ENCODE results near the gene GLB1L3.
A peak's percentile ranks its signal among the peaks of the same experiment; 100 is the strongest.

Gene GLB1L3

GRCh38 chr11:134275534-134276395 is at the start of gene GLB1L3:
Gene GLB1L3 (plus strand): TSS chr11:134276379. CDS start chr11:134276741, 362 bp downstream.
- DNase-seq: peak; percentile 19 to 46

GRCh38 chr11:134226806-134227325 is 49.3 kb upstream of the GLB1L3 start:
- no peak for DNase-seq

GRCh38 chr11:134228625-134229024 is 47.6 kb upstream of the GLB1L3 start:
- no peak for DNase-seq

GRCh38 chr11:134229126-134229790 is 46.9 kb upstream of the GLB1L3 start:
- DNase-seq: no peak

- DNase-seq: no peak
These were observed 45.8 kb upstream of the GLB1L3 start for GRCh38 chr11:134230339-134230738.

GRCh38 chr11:134231958-134232659 is 44.1 kb upstream of the GLB1L3 start:
- DNase-seq: no peak

DNA sequence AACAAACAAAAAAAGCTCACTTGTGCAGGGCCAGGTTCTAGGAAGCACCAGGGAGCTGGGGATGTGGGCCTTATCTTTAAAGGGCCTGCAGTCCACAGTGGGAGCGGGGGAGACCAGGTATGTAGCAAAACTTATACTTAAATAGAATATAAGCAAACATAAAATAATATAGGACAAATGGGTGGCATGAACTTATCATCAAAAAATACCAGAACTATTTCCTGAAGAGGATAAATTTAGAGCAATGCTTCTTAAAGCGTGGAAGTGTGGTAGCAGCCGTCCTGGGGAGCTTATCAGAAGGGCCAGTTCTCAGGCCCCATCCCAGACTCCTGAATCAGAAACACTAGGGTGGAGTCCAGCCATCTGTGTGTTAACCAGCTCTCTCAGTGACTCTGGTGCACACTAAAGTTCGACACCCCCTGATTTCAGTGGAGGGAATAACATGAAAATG is 42.4 kb upstream of the GLB1L3 start:
- no peak for DNase-seq

DNA sequence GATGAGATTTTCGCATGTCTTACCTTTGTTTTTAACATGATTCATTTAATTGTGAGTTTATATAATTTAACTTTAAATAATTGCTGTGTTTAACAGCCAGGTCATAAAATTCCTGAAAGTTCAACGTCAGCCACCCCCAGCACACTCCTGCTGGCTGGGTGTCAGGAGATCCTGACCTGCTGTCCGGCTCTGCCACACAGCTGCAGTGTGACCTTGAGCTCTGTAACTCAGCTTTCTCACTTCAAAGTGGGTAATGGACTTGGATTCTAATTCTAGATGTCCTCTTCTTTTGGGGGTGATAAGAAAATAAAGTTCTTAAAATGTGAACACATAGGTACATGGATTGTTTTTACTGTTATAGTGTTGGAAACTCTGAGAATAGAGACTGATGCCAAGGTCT is 40.8 kb upstream of the GLB1L3 start:
- no peak for DNase-seq

GRCh38 chr11:134236834-134237556 is 39.2 kb upstream of the GLB1L3 start:
- DNase-seq: no peak

- no peak for DNase-seq
These were observed 38.6 kb upstream of the GLB1L3 start for GRCh38 chr11:134237557-134237922.

GRCh38 chr11:134238956-134239355 is 37.2 kb upstream of the GLB1L3 start:
- no peak for DNase-seq

GRCh38 chr11:134240592-134240991 is 35.6 kb upstream of the GLB1L3 start:
- no peak for DNase-seq

DNA sequence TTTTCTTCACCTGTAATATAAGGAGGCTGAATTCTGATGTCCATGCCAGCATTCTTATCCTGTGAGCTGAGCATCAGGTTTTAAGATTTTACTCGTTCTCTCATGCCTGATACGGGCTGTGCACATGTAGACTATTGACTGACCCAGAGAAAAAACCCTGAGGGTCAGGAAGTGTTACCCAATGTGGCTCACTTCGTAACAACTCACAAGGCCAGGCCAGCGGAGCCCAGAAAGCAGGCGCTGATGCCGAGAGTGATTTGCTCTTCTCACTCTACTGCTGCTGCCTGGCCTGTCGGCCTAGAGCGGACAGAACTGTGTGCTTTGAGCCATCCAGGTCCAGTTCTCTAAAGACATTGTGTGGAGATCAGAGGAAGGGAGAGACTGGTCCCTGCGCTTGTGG is 33.8 kb upstream of the GLB1L3 start:
- no peak for DNase-seq

- no peak for DNase-seq
These were observed 32.3 kb upstream of the GLB1L3 start for GRCh38 chr11:134243913-134244312.

DNA sequence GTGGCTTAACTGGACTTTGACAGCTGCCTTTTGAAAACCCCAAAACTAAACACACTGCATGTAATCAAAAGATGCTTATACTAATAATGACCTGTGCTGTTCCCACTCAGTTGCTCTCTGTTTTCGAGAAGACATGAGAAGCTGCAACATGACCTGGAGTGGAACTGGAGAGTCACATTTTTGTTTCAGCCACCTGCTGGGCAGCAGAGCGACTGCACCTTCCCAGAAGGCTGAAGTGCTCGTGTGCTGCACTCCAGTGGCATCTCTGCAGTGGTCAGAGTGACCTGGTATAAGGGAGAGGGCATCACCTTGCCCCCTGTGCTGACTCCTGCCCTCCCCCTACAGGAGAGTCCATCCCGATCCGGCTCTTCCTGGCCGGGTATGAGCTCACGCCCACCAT is 31.6 kb upstream of the GLB1L3 start:
- no peak for DNase-seq

DNA sequence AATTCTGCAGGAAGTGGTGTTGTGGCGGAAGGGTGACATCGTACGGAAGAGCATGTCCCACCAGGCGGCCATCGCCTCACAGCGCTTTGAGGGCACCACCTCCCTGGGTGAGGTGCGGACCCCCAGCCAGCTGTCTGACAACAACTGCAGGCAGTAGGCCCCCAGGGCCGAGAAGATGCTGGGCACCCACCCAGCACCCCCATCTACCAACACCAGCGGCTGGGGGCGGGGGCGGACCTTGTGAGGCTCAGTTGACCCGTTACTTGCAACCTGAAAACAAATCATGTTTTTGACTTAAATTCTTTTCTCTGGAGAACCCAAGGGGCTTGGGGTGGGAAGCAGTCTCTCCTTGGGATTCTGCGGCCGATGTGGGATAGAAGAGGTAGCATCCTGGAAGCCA is 30.7 kb upstream of the GLB1L3 start:
- DNase-seq: no peak

DNA sequence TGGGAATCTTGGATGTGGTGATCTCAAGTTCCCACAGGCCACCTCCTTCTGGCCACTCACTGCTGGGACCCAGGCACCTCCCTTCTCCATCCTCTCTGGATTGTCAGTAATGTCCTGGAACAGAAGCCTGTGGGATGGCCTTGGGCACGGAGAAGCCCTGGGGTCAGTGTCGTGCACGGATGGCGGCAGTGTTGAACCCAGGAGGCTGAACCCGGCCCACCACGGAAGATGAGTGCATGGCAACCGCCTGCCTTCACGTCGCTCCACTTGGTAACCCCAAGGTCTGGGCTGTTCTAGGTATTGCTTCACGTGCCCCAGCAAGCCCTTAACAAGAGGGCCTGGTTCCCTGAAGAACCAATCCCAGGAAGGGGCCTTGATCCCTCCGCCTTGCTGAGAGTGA is 30.1 kb upstream of the GLB1L3 start:
- DNase-seq: no peak

GRCh38 chr11:134246678-134247077 is 29.5 kb upstream of the GLB1L3 start:
- no peak for DNase-seq

DNA sequence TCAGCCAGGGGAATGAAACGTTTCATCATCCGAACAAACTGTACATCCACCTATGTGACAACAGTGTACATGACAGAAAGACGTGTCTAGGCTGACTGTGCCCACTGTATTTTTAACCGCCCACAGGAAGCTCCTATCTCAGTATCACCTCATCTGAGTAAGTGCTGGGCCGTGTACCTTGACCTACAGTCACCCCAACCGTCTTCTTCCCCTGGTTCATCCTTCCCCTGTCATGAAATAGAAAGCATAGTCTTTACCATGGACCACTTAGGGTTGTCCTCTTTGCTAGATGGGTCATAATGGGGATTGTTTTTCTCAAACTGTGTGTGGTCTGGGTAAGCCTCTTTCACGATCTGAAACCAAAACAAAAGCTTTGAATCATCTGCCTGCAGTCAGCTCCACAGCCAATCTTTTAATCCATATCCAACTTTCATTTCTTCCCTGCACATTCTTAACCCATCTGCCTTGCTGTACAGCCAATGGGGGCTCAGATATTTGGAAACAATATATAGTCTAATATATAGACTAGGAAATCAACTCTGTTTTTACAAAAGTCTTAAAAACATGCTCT is 27.2 kb upstream of the GLB1L3 start:
- DNase-seq: no peak

- no peak for DNase-seq
These were observed 25.9 kb upstream of the GLB1L3 start for GRCh38 chr11:134250246-134250645.

DNA sequence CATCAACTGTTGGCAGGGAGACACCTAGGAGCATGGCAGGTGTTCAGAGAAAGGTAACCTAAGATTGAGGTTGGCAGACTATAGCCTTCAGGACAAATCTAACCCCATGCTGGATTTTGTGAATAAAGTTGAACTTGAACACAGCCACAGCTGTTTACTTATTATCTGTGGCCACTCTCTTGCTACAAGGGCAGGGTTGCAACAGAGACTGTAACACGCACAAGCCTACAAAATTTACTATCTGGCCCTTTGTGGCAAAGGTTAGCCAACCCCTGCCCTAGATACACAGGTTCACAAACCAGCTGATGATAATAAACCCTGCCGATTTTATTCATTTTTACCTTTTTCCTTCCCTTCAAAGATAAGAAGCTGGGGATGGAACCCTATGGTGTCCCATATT is 25.5 kb upstream of the GLB1L3 start:
- DNase-seq: no peak

Measured in hippocampal formation (tissue), 2 donors.